ENCODE measurements around the gene TATDN2.

TATDN2 gene

DNA sequence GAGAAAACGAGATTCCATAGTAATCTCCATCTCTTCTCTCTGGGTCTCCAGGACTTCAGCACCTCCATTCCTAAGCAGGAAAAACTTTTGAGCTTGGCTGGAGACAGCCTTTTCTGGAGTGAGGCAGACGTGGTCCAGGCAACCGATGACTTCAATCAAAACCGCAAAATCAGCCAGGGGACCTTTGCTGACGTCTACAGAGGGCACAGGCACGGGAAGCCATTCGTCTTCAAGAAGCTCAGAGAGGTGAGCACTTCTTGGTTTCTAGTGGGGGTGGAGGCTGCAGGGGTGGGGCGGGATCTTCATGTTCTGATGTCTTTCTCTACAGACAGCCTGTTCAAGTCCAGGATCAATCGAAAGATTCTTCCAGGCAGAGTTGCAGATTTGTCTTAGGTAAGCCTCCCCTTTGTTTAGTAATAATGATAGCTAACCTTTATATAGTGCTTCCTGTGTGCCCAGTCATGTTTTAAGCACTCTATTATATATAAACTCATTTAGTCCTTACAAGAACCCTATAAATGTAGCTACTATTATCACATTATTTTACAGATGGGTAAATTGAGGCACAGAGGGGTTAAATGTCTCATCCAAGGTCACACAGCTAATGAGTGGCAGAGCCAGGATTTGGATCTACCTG lies 35.0 kb upstream of the TATDN2 start:
- H3K27ac ChIP-seq: no peak overlapping the region; the same call in 1 of the 2 replicates
- no peak for DNase-seq (ENCODE audit: low spot score)
- ChIA-PET CTCF (interaction anchor here (0.6 to 0.9 kb wide), 2 partner anchors 48 to 222 kb away, joined by 4 read pairs; partner anchors contain the start of gene IRAK2), POLR2A (ENCODE audit: low non-redundant PET) (no interaction called here)
- TF ChIP-seq, protein P1, sequence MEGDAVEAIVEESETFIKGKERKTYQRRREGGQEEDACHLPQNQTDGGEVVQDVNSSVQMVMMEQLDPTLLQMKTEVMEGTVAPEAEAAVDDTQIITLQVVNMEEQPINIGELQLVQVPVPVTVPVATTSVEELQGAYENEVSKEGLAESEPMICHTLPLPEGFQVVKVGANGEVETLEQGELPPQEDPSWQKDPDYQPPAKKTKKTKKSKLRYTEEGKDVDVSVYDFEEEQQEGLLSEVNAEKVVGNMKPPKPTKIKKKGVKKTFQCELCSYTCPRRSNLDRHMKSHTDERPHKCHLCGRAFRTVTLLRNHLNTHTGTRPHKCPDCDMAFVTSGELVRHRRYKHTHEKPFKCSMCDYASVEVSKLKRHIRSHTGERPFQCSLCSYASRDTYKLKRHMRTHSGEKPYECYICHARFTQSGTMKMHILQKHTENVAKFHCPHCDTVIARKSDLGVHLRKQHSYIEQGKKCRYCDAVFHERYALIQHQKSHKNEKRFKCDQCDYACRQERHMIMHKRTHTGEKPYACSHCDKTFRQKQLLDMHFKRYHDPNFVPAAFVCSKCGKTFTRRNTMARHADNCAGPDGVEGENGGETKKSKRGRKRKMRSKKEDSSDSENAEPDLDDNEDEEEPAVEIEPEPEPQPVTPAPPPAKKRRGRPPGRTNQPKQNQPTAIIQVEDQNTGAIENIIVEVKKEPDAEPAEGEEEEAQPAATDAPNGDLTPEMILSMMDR (conservative IDR thresholded peaks at IDR 0.05; ENCODE audit: low read depth): no peak

DNA sequence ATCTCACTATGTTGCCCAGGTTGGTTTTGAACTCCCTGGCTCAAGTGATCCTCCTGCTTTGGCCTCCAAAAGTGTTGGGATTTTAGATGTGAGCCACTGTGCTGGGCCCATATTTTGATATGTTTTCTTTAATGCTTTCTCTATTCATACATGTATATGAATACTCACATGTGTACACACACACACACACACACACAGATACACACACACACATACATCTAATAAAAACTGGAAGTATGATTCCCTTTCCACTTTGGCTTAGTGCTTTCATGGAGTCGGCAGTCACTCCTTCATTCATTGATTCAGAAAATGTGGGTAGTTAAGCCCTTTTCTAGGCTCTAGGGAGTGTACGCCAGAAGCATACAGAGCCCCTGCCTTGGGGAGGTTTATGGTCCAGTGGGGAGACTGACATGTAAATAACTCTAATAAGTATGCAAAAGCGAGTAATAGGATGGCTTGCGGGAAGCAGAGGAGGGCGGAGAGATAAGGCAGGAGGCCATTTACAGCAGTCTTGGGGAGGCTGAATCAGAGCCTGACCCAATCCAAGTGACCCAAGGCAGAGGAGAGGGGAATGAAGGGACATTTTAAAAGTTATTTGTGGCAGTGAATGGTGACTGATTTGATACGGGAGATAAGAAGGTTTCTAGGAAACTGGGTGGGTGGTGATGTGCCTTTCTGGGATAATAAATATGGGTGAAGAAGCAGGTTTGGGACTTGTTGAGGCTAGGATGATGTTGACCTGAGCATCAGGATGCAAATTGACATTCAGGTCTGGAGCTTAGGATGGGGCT lies 32.5 kb upstream of the TATDN2 start:
- TF ChIP-seq, protein P1 (conservative IDR thresholded peaks at IDR 0.05; ENCODE audit: low read depth): no peak
- ChIA-PET POLR2A (ENCODE audit: low non-redundant PET) (no interaction called here), CTCF (no interaction called here)
- no peak overlapping the region for H3K27ac ChIP-seq
- no peak for DNase-seq (ENCODE audit: low spot score)

DNA sequence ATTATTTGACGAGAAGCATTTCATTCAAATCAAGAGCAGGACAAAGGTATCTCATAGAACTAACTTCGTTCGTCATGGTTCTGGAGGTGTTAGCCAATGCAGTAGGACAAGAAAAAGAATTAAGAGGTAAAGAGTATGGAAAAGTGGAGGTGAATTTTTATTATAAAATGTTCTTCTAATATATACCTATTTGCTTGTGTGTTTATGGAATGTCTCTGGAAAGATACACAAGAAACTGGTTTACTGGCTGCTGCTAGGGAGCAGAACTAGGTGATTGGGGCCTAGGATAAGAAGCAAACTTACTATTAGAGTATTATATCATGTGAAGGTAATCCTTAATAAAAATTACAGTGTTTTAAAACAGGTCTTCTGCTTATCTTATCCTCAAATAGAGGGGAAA lies 30.9 kb upstream of the TATDN2 start:
- no peak overlapping the region for H3K27ac ChIP-seq
- POLR2A ChIA-PET (ENCODE audit: low non-redundant PET): no interaction called here
- DNase-seq (ENCODE audit: low spot score): no peak
- TF ChIP-seq, protein P1 (conservative IDR thresholded peaks at IDR 0.05; ENCODE audit: low read depth): no peak
- CTCF ChIA-PET: no interaction called here

DNA sequence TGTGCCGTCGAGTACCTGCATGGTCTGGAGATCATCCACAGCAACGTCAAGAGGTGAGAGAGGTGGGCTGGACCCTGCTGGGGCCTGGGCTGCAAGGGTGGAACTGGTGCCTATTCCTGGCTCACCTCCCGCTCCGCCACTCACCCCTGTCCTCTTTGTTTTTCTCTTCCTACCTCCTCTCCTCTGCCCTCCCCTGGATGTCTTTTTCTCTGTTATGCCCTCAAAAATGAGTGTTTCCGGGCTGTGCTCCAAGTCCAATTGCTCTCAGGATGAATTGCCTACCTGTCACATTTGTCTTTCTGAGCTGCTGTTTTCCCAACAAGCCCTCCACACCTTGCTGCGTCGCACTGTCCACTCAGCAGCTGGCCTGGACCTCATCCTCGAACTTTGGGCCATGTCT lies 28.5 kb upstream of the TATDN2 start:
- POLR2A ChIA-PET (ENCODE audit: low non-redundant PET): no interaction called here
- CTCF ChIA-PET: interaction anchor here (0.6 kb wide), 1 partner anchor 55 kb away, joined by 3 read pairs; no protein-coding TSS in a partner anchor

DNA sequence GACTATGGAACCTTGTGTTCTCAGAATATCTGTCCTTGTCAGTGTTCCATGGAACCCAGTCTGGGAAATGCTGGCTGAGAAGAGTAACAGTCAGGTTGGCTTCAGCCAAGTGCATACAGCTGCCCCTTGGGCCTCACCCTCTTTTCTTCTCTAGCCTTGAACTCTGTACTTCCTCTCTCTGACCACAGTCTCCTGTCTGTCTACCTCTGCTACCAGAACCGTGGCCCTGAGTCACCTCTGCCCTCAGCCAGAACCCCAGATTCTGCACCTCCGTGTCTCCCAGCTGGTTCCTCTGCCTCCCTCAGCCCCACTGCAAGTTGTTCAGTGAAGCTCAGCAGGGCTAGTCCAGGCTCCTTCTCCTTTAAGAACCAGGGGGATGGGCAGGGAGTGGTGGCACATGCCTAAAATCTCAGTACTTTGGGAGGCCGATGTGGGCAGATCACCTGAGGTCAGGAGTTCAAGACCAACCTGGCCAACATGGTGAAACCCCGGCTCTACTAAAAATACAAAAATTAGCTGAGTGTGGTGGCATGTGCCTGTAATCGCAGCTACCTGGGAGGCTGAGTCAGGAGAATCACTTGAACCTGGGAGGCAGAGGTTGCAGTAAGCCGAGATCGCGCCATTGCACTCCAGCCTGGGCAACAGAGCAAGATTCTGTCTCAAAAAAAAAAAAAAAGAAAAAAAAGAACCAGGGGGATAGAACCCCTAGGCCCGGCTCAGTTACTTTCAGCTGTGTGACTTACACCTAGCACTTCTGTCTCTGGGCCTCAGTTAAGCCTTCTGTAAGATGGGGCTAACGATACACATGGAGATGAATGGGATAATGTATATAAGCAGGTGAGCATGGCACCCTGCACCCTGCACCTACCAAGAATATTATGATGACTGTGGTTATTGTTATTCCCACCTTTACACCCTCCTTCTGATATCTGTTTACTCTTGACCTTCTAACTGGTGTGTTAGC lies 24.3 kb upstream of the TATDN2 start:
- POLR2A ChIA-PET (ENCODE audit: low non-redundant PET): no interaction called here
- CTCF ChIA-PET: interaction anchor here (1.8 kb wide), 1 partner anchor 59 kb away, joined by 12 read pairs; the partner anchor contains the start of gene IRAK2
- TF ChIP-seq, protein P1 (conservative IDR thresholded peaks at IDR 0.05; ENCODE audit: low read depth): no peak
- H3K27ac ChIP-seq: peak overlapping the region; percentile 51
- no peak for DNase-seq (ENCODE audit: low spot score)

More for the DNA sequence above, 28.5 kb upstream of the TATDN2 start:
- DNase-seq (ENCODE audit: low spot score): no peak
- H3K27ac ChIP-seq: peak overlapping the region; percentile 82
- TF ChIP-seq, protein P1 (conservative IDR thresholded peaks at IDR 0.05; ENCODE audit: low read depth): no peak

All from RWPE1 (cell line).